Activated CD8-positive, alpha-beta memory T cell treated with anti-CD3 and anti-CD28 coated beads for 4 hours (primary cell): ENCODE results near the gene INPP4A.

ENCODE experiments used
- DNase-seq, 2 donors: peaks; one replicate each; pipeline ENCODE4 v3.0.0-alpha.2; 2020; ENCODE audit warnings: low read depth in 2 of 2

Gene INPP4A

GRCh38 chr2:98476192-98476868, 31.7 kb downstream of the INPP4A start:
- DNase-seq = no peak

GRCh38 chr2:98477036-98477435, 32.4 kb downstream of the INPP4A start:
- no peak for DNase-seq

GRCh38 chr2:98477506-98477905, 32.8 kb downstream of the INPP4A start:
- no peak for DNase-seq

- no peak for DNase-seq
These were observed 33.5 kb downstream of the INPP4A start for GRCh38 chr2:98478088-98478551.

- DNase-seq = no peak
These were observed 34.2 kb downstream of the INPP4A start for GRCh38 chr2:98478907-98479306.

GRCh38 chr2:98479371-98479770, 34.7 kb downstream of the INPP4A start:
- DNase-seq = no peak

- DNase-seq = peak in 1 of 2 donors; percentile 47
These were observed 35.4 kb downstream of the INPP4A start for GRCh38 chr2:98479959-98480524.

- no peak for DNase-seq
These were observed 35.9 kb downstream of the INPP4A start for GRCh38 chr2:98480598-98480997.

GRCh38 chr2:98482362-98482761, 37.7 kb downstream of the INPP4A start:
- DNase-seq = no peak

- no peak for DNase-seq
These were observed 38.7 kb downstream of the INPP4A start for GRCh38 chr2:98483257-98483861.

GRCh38 chr2:98484121-98484557, 39.5 kb downstream of the INPP4A start:
- DNase-seq = no peak

- no peak for DNase-seq
These were observed 40.2 kb downstream of the INPP4A start for GRCh38 chr2:98484652-98485452.

GRCh38 chr2:98485453-98485755, 40.7 kb downstream of the INPP4A start:
- DNase-seq = no peak

- no peak for DNase-seq
These were observed 41.8 kb downstream of the INPP4A start for GRCh38 chr2:98486374-98486981.

GRCh38 chr2:98487101-98487805, 42.6 kb downstream of the INPP4A start:
- no peak for DNase-seq

- no peak for DNase-seq
These were observed 43.1 kb downstream of the INPP4A start for GRCh38 chr2:98487806-98488189.

GRCh38 chr2:98488252-98488651, 43.6 kb downstream of the INPP4A start:
- DNase-seq = no peak

- no peak for DNase-seq
These were observed 44.8 kb downstream of the INPP4A start for GRCh38 chr2:98489486-98489885.

GRCh38 chr2:98489971-98490962, 45.6 kb downstream of the INPP4A start:
- DNase-seq = no peak

- no peak for DNase-seq
These were observed 47.8 kb downstream of the INPP4A start for GRCh38 chr2:98492441-98492840.
